ENCODE results near the gene STK24. TPM values are rescaled to one million over a fixed set of nuclear protein-coding genes. Genes with fewer than 3 reads are reported as not detected.

Gene STK24
- total and polyA plus RNA-seq, 7 donors = 27.2 to 58.1 (median 34.3) TPM

DNA sequence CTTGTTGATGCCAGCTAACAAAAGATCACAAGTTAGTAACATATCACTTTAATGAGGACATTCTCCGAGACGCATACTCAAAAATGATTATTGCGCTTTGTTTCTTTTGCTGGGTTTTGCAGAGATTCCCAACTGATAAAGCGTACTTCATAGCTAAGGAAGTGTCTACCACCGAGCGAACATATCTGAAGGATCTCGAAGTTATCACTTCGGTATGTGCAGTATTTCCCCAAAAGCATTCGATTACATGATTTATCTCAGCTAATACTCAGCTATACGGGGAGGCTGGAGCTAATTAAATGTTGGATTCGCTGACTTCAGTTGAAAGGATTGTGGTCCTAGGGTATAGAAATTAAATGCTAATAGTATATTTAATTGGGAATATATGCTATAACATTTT, 166.3 kb downstream of the STK24 start:
- no peak overlapping the region for H3K27ac ChIP-seq
- intact Hi-C loops (cut with DNase I) = no loop called here
- H3K36me3 ChIP-seq (ENCODE audit: insufficient read depth in 1 of 2, low read depth in 1 of 2) = peaks cover 0 to 11% of the 10 kb centered on the region in 2 donors
- WGBS, 3 donors = 89 to 91% (median 89%) methylated on average over 11 of the region's 11 CpGs
- no peaks in the 10 kb centered on the region for H3K27me3 ChIP-seq (ENCODE audit: insufficient read depth in 3 of 3, low read length in 2 of 3)
- no peak for ATAC-seq
- TF ChIP-seq, protein P1, sequence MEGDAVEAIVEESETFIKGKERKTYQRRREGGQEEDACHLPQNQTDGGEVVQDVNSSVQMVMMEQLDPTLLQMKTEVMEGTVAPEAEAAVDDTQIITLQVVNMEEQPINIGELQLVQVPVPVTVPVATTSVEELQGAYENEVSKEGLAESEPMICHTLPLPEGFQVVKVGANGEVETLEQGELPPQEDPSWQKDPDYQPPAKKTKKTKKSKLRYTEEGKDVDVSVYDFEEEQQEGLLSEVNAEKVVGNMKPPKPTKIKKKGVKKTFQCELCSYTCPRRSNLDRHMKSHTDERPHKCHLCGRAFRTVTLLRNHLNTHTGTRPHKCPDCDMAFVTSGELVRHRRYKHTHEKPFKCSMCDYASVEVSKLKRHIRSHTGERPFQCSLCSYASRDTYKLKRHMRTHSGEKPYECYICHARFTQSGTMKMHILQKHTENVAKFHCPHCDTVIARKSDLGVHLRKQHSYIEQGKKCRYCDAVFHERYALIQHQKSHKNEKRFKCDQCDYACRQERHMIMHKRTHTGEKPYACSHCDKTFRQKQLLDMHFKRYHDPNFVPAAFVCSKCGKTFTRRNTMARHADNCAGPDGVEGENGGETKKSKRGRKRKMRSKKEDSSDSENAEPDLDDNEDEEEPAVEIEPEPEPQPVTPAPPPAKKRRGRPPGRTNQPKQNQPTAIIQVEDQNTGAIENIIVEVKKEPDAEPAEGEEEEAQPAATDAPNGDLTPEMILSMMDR (IDR thresholded peaks at IDR 0.05) = no peak
- H3K4me3 ChIP-seq = no peak overlapping the region
- H3K9me3 ChIP-seq = no peaks in the 10 kb centered on the region
- DNase-seq = no peak
- no peaks in the 10 kb centered on the region for H3K4me1 ChIP-seq

DNA sequence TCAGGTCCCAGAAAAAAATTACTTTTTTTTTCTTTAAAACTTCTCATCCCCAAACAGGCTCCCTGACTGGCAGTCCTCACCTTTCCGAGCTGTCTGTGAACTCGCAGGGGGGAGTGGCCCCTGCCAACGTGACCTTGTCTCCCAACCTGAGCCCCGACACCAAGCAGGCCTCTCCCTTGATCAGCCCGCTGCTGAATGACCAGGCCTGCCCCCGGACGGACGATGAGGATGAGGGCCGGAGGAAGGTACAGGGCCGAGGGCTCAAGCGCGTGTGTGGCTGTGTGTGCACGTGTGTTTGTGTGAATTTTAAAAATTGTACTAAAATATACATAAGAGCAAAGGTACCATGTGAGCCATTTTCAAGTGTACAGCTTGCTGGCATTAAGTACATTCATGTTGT, 167.6 kb downstream of the STK24 start:
- no peaks in the 10 kb centered on the region for H3K4me1 ChIP-seq
- WGBS, 3 donors = 97% methylated on average over 13 of the region's 13 CpGs
- intact Hi-C loops (cut with DNase I) = no loop called here
- DNase-seq (no peak), ATAC-seq (no peak)
- no peaks in the 10 kb centered on the region for H3K27me3 ChIP-seq (ENCODE audit: insufficient read depth in 3 of 3, low read length in 2 of 3)
- peaks cover 0 to 8% of the 10 kb centered on the region in 2 donors for H3K36me3 ChIP-seq (ENCODE audit: insufficient read depth in 1 of 2, low read depth in 1 of 2)
- H3K27ac ChIP-seq = no peak overlapping the region
- TF ChIP-seq, protein P1 (IDR thresholded peaks at IDR 0.05) = no peak
- H3K9me3 ChIP-seq = no peaks in the 10 kb centered on the region
- no peak overlapping the region for H3K4me3 ChIP-seq

DNA sequence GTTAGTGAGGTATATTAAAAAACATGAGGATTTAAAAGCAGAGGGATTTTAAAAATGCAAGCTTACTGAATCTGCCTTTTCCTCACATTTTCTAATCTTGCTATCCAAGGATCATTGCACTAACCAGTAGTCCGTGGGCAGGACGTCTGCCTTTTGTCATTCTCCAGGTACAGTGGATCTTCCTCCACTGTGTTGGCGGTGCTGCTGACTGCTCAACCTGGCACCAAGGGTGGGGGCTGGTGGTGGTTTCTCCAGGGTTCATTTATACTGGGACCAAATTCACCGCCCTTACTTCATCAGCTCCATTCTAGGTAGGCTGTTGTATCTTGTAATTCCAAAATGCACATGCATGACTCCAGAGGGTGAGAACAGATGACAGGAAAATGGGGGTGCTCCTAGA, 169.3 kb downstream of the STK24 start:
- no peak for ATAC-seq
- no peaks in the 10 kb centered on the region for H3K27me3 ChIP-seq (ENCODE audit: insufficient read depth in 3 of 3, low read length in 2 of 3)
- intact Hi-C loops (cut with DNase I) = no loop called here
- no peak for DNase-seq
- H3K4me1 ChIP-seq = no peaks in the 10 kb centered on the region
- H3K9me3 ChIP-seq = no peaks in the 10 kb centered on the region
- H3K36me3 ChIP-seq (ENCODE audit: insufficient read depth in 1 of 2, low read depth in 1 of 2) = peaks cover 0 to under 1% of the 10 kb centered on the region in 2 donors
- TF ChIP-seq, protein P1 (IDR thresholded peaks at IDR 0.05) = no peak
- H3K4me3 ChIP-seq = no peak overlapping the region
- WGBS, 3 donors = 92 to 93% (median 93%) methylated on average over 4 of the region's 4 CpGs
- no peak overlapping the region for H3K27ac ChIP-seq

DNA sequence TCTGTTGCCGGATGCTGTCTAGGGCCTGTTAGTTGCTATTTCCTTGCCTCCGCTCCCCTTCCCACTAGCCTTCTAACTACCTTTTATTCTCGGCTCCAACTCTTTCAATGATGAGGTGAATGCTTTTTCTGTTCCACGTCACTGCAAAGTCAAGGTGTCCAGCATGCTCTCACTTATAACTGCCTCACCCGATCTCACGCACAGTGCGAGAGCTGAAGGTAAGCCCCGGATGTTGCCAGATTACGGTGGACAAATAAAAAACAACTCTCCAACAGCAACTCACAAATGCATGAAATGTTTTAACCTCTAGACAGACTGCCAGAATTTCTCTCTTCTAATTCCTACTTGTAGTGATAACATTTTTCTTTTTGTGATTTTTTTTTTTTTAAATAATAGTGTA, 169.9 kb downstream of the STK24 start:
- Histone ChIP-seq H3K9me3 (no peaks in the 10 kb centered on the region), H3K4me3 (no peak overlapping the region), H3K27me3 (ENCODE audit: insufficient read depth in 3 of 3, low read length in 2 of 3) (no peaks in the 10 kb centered on the region), H3K27ac (no peak overlapping the region), H3K36me3 (ENCODE audit: insufficient read depth in 1 of 2, low read depth in 1 of 2) (no peaks in the 10 kb centered on the region), H3K4me1 (no peaks in the 10 kb centered on the region)
- WGBS, 3 donors = 95 to 96% (median 96%) methylated on average over 9 of the region's 9 CpGs
- intact Hi-C loops (cut with DNase I) = no loop called here
- no peak for ATAC-seq
- no peak for DNase-seq
- TF ChIP-seq, protein P1 (IDR thresholded peaks at IDR 0.05) = no peak

DNA sequence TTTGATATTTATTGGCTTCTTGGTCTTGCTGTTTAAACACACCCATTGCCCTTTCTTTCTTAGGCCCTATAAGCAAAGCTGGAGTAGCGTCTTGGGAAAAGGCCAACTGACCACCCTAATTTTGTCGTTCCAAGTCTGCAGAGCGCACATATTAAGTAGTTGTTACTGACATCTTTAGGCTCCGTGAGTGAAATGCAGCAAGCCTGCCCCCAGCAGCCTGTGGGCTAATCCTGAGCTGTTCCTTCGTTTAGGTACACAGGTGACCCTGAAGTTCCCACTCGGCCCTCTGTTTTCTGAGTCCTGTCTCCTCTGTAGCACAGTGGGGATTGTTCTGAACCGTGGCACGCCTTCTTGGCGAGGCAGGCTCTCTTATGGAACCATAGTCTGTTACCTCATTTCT, 170.5 kb downstream of the STK24 start:
- no peaks in the 10 kb centered on the region for H3K4me1 ChIP-seq
- H3K36me3 ChIP-seq (ENCODE audit: insufficient read depth in 1 of 2, low read depth in 1 of 2) = no peaks in the 10 kb centered on the region
- intact Hi-C loops (cut with DNase I) = no loop called here
- 84 to 88% (median 85%) methylated on average over 9 of the region's 9 CpGs for WGBS, 3 donors
- no peak for ATAC-seq
- DNase-seq = no peak
- no peak overlapping the region for H3K27ac ChIP-seq
- no peak overlapping the region for H3K4me3 ChIP-seq
- no peaks in the 10 kb centered on the region for H3K27me3 ChIP-seq (ENCODE audit: insufficient read depth in 3 of 3, low read length in 2 of 3)
- TF ChIP-seq, protein P1 (IDR thresholded peaks at IDR 0.05) = no peak
- H3K9me3 ChIP-seq = no peaks in the 10 kb centered on the region
